ENCODE measurements around the gene MAPK8IP1.
"Not testable (repeated sequence)": the region's sequence is repeated elsewhere in the genome, so short reads cannot be mapped to it uniquely, and the experiment has no call there.

DNA sequence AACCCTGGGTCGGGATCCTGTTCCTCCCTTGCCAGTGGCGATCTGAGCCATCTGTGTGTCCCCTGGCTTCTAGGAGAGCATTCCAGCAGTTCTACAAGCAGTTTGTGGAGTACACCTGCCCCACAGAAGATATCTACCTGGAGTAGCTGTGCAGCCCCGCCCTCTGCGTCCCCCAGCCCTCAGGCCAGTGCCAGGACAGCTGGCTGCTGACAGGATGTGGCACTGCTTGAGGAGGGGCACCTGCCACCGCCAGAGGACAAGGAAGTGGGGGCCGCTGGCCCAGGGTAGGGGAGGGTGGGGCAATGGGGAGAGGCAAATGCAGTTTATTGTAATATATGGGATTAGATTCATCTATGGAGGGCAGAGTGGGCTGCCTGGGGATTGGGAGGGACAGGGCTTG, 20.1 kb downstream of the MAPK8IP1 start:
- TF ChIP-seq, protein P1, sequence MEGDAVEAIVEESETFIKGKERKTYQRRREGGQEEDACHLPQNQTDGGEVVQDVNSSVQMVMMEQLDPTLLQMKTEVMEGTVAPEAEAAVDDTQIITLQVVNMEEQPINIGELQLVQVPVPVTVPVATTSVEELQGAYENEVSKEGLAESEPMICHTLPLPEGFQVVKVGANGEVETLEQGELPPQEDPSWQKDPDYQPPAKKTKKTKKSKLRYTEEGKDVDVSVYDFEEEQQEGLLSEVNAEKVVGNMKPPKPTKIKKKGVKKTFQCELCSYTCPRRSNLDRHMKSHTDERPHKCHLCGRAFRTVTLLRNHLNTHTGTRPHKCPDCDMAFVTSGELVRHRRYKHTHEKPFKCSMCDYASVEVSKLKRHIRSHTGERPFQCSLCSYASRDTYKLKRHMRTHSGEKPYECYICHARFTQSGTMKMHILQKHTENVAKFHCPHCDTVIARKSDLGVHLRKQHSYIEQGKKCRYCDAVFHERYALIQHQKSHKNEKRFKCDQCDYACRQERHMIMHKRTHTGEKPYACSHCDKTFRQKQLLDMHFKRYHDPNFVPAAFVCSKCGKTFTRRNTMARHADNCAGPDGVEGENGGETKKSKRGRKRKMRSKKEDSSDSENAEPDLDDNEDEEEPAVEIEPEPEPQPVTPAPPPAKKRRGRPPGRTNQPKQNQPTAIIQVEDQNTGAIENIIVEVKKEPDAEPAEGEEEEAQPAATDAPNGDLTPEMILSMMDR (IDR thresholded peaks at IDR 0.05) = not testable (repeated sequence)
- TF ChIP-seq POLR2A (IDR thresholded peaks at IDR 0.05) = not testable (repeated sequence)

All from adrenal gland (tissue), 5 donors.